GM23338 (cell line): ENCODE data around the gene ACADS. TPM values are rescaled to one million over a fixed set of nuclear protein-coding genes. Genes with fewer than 3 reads are reported as not detected.

Experiments used
- ATAC-seq: fragments of 200-7000 bp; cut with Tn5 transposase; 3 replicates; pipeline ENCODE4 v1.9.1; 2020
- DNase-seq: peaks from one replicate; pipeline ENCODE4 v3.0.0-alpha.2; 2015; ENCODE audit warnings: low spot score
- H2AFZ ChIP-seq: fragments of 200-600 bp; sonication (generic); 2 replicates; pipeline ENCODE4 v1.8.0; 2016; ENCODE audit warnings: antibody characterized with exemption, mild to moderate bottlenecking, moderate library complexity
- H3F3A ChIP-seq: fragments of 200-600 bp; sonication (generic); replicated peaks from 2 replicates; pipeline ENCODE4 v1.8.0; 2017; ENCODE audit warnings: antibody characterized with exemption, mixed run types, low read depth
- H3K27ac ChIP-seq: fragments of 200-600 bp; sonication (generic); 2 replicates; pipeline ENCODE4 v1.6.1; 2016; ENCODE audit warnings: low read depth
- H3K27me3 ChIP-seq: fragments of 200-600 bp; sonication (generic); 2 replicates; pipeline ENCODE4 v1.8.0; 2016; ENCODE audit warnings: mild to moderate bottlenecking, mixed run types, moderate library complexity; ENCODE audit not compliant: insufficient read depth
- H3K36me3 ChIP-seq: fragments of 200-600 bp; sonication (generic); 2 replicates; pipeline ENCODE4 v1.8.0; 2016; ENCODE audit warnings: mild to moderate bottlenecking; ENCODE audit not compliant: insufficient read depth
- H3K4me1 ChIP-seq: fragments of 200-600 bp; sonication (generic); 2 replicates; pipeline ENCODE4 v1.8.0; 2016; ENCODE audit warnings: mild to moderate bottlenecking, moderate library complexity; ENCODE audit not compliant: insufficient read depth
- H3K4me2 ChIP-seq: fragments of 200-600 bp; sonication (generic); 2 replicates; pipeline ENCODE4 v1.7.1; 2017; ENCODE audit warnings: mixed run types
- H3K4me3 ChIP-seq: fragments of 200-600 bp; sonication (generic); 2 replicates; pipeline ENCODE4 v1.6.1; 2016; ENCODE audit warnings: mixed run types
- H3K79me2 ChIP-seq: fragments of 200-600 bp; sonication (generic); replicated peaks from 2 replicates; pipeline ENCODE4 v1.8.0; 2017; ENCODE audit warnings: mild to moderate bottlenecking; ENCODE audit not compliant: insufficient read depth
- H3K9me2 ChIP-seq: fragments of 200-600 bp; sonication (generic); 2 replicates; pipeline ENCODE4 v1.8.0; 2017; ENCODE audit not compliant: insufficient read depth
- H4K20me1 ChIP-seq: fragments of 200-600 bp; sonication (generic); replicated peaks from 2 replicates; pipeline ENCODE4 v1.8.0; 2017; ENCODE audit warnings: mild to moderate bottlenecking; ENCODE audit not compliant: insufficient read depth
- H3K27ac Mint-ChIP-seq: 2 replicates; pipeline ENCODE4 v1.8.0; 2020; ENCODE audit warnings: inconsistent platforms, mild to moderate bottlenecking, moderate library complexity, mixed read lengths
- H3K27me3 Mint-ChIP-seq: 3 replicates; pipeline ENCODE4 v1.8.0; 2022; ENCODE audit warnings: low read depth, mild to moderate bottlenecking, moderate library complexity, mixed read lengths, inconsistent platforms; ENCODE audit not compliant: insufficient read depth, poor library complexity
- H3K36me3 Mint-ChIP-seq: 3 replicates; pipeline ENCODE4 v1.8.0; 2021; ENCODE audit warnings: low read depth, mild to moderate bottlenecking, inconsistent platforms, moderate library complexity, mixed read lengths
- H3K4me1 Mint-ChIP-seq: 3 replicates; pipeline ENCODE4 v1.8.0; 2020; ENCODE audit warnings: mild to moderate bottlenecking, inconsistent platforms, mixed read lengths
- H3K4me3 Mint-ChIP-seq: 3 replicates; pipeline ENCODE4 v1.8.0; 2021; ENCODE audit warnings: moderate library complexity, mild to moderate bottlenecking, inconsistent platforms, mixed read lengths
- H3K9me3 Mint-ChIP-seq: 3 replicates; pipeline ENCODE4 v1.8.0; 2020; ENCODE audit warnings: moderate library complexity, mild to moderate bottlenecking, inconsistent platforms, mixed read lengths
- EZH2 ChIP-seq: fragments of 200-600 bp; sonication (generic); IDR thresholded peaks from one replicate; pipeline ENCODE4 v1.8.0; 2017; ENCODE audit warnings: antibody characterized with exemption, mild to moderate bottlenecking, low read depth; ENCODE audit not compliant: unreplicated experiment
- JUNB ChIP-seq: IDR thresholded peaks from one replicate; pipeline ENCODE4 v1.6.1; 2016; ENCODE audit warnings: antibody characterized with exemption; ENCODE audit not compliant: unreplicated experiment
- NANOG ChIP-seq: IDR thresholded peaks from 2 replicates; pipeline ENCODE4 v1.6.1; 2016; ENCODE audit warnings: antibody characterized with exemption, borderline replicate concordance
- POLR2AphosphoS5 ChIP-seq: IDR thresholded peaks from 2 replicates; pipeline ENCODE4 v1.6.1; 2016; ENCODE audit warnings: antibody characterized with exemption, low read depth
- ZNF114 ChIP-seq: fragments of 250-450 bp; sonication (Bioruptor Pico); IDR thresholded peaks from 2 replicates; pipeline ENCODE4 v1.5.0; 2020; ENCODE audit warnings: mild to moderate bottlenecking, moderate library complexity
- ZNF331 ChIP-seq: fragments of 250-450 bp; sonication (Bioruptor Pico); IDR thresholded peaks from 2 replicates; pipeline ENCODE4 v1.5.0; 2020; ENCODE audit warnings: low read depth, mild to moderate bottlenecking, moderate library complexity
- polyA plus RNA-seq: library from polyadenylated mRNA; unstranded; fragments of >200 nt; fragmentation: Nextera tagmentation; extraction: Ambion mirVana; gene quantifications from 2 replicates; pipeline ENCODE4 v1.2.1, GENCODE V29; 2016
- total RNA-seq: library from RNA; depleted of rRNA; stranded (reverse); fragments of >200 nt; shearing (Covaris generic); gene quantifications from 2 replicates; pipeline ENCODE4 v1.2.3, GENCODE V29; 2014
- TF ChIP-seq, protein P1 (sequence below): IDR thresholded peaks from one replicate; pipeline ENCODE4 v1.6.1; 2018; ENCODE audit warnings: antibody characterized with exemption; ENCODE audit not compliant: unreplicated experiment
- TF ChIP-seq, protein P2 (sequence below): IDR thresholded peaks from 2 replicates; pipeline ENCODE4 v1.6.1; 2016; ENCODE audit warnings: antibody characterized with exemption
- TF ChIP-seq, protein P3 (sequence below): fragments of 250-450 bp; sonication (Bioruptor Pico); IDR thresholded peaks from 2 replicates; pipeline ENCODE4 v1.5.0; 2020; ENCODE audit warnings: mild to moderate bottlenecking, moderate library complexity

ACADS gene
- total and polyA plus RNA-seq, 2 experiments from 2014 or later, result 3.1 to 5.7 TPM

DNA sequence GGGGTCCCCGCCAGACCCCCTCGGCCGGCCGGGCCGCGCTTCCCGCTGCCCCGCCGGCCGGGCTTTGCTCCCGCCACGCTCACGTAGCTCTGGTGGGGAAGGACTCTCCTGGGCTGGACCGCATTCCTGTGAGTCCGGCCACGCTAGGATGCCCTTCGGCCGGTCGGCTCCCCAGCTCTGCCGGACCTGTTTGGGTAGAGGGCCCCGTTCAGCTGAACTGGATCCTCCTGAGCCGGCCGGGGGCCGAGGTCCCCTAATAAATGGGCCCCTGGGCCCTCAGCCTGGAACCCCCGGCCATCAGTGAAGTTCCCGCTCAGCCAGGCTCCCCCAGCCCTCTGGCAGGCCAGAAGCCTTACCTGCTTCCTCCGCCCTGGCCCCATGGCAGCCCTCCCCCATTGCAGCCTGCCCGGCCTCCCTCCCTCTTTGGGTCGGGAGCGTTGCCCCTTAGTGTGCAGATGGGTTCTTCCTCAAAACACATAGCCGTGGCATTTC, 14.8 kb upstream of the ACADS start:
- peak overlapping the region; percentile 97 for H3K4me2 ChIP-seq
- ATAC-seq (peak; percentile 47), DNase-seq (peak; percentile 60)
- no peak overlapping the region; the same call in 1 of the 2 replicates for H3K27ac ChIP-seq
- H3K27me3 Mint-ChIP-seq, result peaks cover 5% of the 10 kb centered on the region
- H3K9me3 Mint-ChIP-seq, result no peaks in the 10 kb centered on the region
- H3K4me3 ChIP-seq, result peak overlapping the region; percentile 92
- H3K27ac Mint-ChIP-seq, result no peak overlapping the region; the same call in 1 of the 2 replicates
- peaks cover 13% of the 10 kb centered on the region for H3K36me3 ChIP-seq
- peaks cover 22% of the 10 kb centered on the region; the same call in 1 of the 2 replicates for H3F3A ChIP-seq
- H3K79me2 ChIP-seq, result peaks cover 38% of the 10 kb centered on the region
- H3K4me3 Mint-ChIP-seq, result peak overlapping the region; percentile 81
- peaks cover 20% of the 10 kb centered on the region for H3K4me1 Mint-ChIP-seq
- 0 out of 2 replicates have a peak overlapping the region, but pooled peaks have one; percentile 32 for H2AFZ ChIP-seq
- no peak for TF ChIP-seq ZNF114 (CRISPR knock-in tag)
- peaks cover 8% of the 10 kb centered on the region for H4K20me1 ChIP-seq
- no peaks in the 10 kb centered on the region for H3K9me2 ChIP-seq
- peaks cover 8% of the 10 kb centered on the region for H3K4me1 ChIP-seq
- H3K27me3 ChIP-seq, result no peaks in the 10 kb centered on the region
- peaks cover 30% of the 10 kb centered on the region for H3K36me3 Mint-ChIP-seq

DNA sequence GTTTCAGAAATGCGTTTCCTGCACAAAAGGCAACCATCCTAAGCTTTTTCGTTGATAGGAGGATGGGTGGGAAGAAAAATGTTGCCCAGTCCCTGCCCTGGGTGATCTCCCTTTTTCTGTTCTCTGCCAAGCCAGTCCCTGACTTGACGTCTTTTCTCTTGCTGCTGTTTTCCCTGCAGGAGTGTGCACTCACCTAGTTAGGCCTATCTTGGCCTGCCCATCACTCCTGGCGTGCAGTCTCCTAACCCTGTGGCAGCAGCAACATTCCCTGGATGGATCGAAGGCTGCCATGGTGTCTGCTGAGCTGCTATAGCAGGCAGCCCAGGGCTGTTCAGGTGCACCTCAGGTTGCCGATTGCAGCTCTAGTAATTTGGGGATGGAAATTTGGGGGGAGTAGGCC, 14.2 kb upstream of the ACADS start:
- peaks cover 40% of the 10 kb centered on the region for H3K79me2 ChIP-seq
- H3F3A ChIP-seq, result peaks cover 22% of the 10 kb centered on the region; the same call in 1 of the 2 replicates
- DNase-seq, result no peak
- peak overlapping the region; percentile 81 for H3K4me3 Mint-ChIP-seq
- H3K9me2 ChIP-seq, result no peaks in the 10 kb centered on the region
- peaks cover 20% of the 10 kb centered on the region for H3K4me1 Mint-ChIP-seq
- H3K4me3 ChIP-seq, result peak overlapping the region; percentile 92
- H3K27me3 ChIP-seq, result no peaks in the 10 kb centered on the region
- ATAC-seq, result peak; percentile 12
- H3K4me2 ChIP-seq, result peak overlapping the region; percentile 97
- H3K36me3 Mint-ChIP-seq, result peaks cover 36% of the 10 kb centered on the region
- H4K20me1 ChIP-seq, result peaks cover 8% of the 10 kb centered on the region
- H3K27ac ChIP-seq, result no peak overlapping the region
- H3K36me3 ChIP-seq, result peaks cover 13% of the 10 kb centered on the region
- peaks cover 8% of the 10 kb centered on the region for H3K4me1 ChIP-seq
- H3K27ac Mint-ChIP-seq, result no peak overlapping the region; the same call in 1 of the 2 replicates
- peaks cover 4% of the 10 kb centered on the region for H3K27me3 Mint-ChIP-seq
- no peak overlapping the region for H2AFZ ChIP-seq
- no peaks in the 10 kb centered on the region for H3K9me3 Mint-ChIP-seq
- no peak for TF ChIP-seq ZNF114 (CRISPR knock-in tag)
- no peak for TF ChIP-seq EZH2
- TF ChIP-seq ZNF331 (CRISPR knock-in tag), result no peak
- TF ChIP-seq, protein P1, sequence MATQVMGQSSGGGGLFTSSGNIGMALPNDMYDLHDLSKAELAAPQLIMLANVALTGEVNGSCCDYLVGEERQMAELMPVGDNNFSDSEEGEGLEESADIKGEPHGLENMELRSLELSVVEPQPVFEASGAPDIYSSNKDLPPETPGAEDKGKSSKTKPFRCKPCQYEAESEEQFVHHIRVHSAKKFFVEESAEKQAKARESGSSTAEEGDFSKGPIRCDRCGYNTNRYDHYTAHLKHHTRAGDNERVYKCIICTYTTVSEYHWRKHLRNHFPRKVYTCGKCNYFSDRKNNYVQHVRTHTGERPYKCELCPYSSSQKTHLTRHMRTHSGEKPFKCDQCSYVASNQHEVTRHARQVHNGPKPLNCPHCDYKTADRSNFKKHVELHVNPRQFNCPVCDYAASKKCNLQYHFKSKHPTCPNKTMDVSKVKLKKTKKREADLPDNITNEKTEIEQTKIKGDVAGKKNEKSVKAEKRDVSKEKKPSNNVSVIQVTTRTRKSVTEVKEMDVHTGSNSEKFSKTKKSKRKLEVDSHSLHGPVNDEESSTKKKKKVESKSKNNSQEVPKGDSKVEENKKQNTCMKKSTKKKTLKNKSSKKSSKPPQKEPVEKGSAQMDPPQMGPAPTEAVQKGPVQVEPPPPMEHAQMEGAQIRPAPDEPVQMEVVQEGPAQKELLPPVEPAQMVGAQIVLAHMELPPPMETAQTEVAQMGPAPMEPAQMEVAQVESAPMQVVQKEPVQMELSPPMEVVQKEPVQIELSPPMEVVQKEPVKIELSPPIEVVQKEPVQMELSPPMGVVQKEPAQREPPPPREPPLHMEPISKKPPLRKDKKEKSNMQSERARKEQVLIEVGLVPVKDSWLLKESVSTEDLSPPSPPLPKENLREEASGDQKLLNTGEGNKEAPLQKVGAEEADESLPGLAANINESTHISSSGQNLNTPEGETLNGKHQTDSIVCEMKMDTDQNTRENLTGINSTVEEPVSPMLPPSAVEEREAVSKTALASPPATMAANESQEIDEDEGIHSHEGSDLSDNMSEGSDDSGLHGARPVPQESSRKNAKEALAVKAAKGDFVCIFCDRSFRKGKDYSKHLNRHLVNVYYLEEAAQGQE, result no peak
- TF ChIP-seq, protein P2, sequence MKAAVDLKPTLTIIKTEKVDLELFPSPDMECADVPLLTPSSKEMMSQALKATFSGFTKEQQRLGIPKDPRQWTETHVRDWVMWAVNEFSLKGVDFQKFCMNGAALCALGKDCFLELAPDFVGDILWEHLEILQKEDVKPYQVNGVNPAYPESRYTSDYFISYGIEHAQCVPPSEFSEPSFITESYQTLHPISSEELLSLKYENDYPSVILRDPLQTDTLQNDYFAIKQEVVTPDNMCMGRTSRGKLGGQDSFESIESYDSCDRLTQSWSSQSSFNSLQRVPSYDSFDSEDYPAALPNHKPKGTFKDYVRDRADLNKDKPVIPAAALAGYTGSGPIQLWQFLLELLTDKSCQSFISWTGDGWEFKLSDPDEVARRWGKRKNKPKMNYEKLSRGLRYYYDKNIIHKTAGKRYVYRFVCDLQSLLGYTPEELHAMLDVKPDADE, result no peak
- TF ChIP-seq, protein P3, sequence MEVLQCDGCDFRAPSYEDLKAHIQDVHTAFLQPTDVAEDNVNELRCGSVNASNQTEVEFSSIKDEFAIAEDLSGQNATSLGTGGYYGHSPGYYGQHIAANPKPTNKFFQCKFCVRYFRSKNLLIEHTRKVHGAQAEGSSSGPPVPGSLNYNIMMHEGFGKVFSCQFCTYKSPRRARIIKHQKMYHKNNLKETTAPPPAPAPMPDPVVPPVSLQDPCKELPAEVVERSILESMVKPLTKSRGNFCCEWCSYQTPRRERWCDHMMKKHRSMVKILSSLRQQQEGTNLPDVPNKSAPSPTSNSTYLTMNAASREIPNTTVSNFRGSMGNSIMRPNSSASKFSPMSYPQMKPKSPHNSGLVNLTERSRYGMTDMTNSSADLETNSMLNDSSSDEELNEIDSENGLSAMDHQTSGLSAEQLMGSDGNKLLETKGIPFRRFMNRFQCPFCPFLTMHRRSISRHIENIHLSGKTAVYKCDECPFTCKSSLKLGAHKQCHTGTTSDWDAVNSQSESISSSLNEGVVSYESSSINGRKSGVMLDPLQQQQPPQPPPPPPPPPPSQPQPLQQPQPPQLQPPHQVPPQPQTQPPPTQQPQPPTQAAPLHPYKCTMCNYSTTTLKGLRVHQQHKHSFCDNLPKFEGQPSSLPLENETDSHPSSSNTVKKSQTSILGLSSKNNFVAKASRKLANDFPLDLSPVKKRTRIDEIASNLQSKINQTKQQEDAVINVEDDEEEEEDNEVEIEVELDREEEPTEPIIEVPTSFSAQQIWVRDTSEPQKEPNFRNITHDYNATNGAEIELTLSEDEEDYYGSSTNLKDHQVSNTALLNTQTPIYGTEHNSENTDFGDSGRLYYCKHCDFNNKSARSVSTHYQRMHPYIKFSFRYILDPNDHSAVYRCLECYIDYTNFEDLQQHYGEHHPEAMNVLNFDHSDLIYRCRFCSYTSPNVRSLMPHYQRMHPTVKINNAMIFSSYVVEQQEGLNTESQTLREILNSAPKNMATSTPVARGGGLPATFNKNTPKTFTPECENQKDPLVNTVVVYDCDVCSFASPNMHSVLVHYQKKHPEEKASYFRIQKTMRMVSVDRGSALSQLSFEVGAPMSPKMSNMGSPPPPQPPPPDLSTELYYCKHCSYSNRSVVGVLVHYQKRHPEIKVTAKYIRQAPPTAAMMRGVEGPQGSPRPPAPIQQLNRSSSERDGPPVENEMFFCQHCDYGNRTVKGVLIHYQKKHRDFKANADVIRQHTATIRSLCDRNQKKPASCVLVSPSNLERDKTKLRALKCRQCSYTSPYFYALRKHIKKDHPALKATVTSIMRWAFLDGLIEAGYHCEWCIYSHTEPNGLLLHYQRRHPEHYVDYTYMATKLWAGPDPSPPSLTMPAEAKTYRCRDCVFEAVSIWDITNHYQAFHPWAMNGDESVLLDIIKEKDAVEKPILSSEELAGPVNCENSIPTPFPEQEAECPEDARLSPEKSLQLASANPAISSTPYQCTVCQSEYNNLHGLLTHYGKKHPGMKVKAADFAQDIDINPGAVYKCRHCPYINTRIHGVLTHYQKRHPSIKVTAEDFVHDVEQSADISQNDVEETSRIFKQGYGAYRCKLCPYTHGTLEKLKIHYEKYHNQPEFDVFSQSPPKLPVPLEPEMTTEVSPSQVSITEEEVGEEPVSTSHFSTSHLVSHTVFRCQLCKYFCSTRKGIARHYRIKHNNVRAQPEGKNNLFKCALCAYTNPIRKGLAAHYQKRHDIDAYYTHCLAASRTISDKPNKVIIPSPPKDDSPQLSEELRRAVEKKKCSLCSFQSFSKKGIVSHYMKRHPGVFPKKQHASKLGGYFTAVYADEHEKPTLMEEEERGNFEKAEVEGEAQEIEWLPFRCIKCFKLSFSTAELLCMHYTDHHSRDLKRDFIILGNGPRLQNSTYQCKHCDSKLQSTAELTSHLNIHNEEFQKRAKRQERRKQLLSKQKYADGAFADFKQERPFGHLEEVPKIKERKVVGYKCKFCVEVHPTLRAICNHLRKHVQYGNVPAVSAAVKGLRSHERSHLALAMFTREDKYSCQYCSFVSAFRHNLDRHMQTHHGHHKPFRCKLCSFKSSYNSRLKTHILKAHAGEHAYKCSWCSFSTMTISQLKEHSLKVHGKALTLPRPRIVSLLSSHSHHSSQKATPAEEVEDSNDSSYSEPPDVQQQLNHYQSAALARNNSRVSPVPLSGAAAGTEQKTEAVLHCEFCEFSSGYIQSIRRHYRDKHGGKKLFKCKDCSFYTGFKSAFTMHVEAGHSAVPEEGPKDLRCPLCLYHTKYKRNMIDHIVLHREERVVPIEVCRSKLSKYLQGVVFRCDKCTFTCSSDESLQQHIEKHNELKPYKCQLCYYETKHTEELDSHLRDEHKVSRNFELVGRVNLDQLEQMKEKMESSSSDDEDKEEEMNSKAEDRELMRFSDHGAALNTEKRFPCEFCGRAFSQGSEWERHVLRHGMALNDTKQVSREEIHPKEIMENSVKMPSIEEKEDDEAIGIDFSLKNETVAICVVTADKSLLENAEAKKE (CRISPR knock-in tag), result no peak
- no peak for TF ChIP-seq JUNB
- TF ChIP-seq POLR2AphosphoS5, result no peak
- no peak for TF ChIP-seq NANOG
